HepG2 (cell line): ENCODE results near the gene CTNNBL1. TPM values are rescaled to one million over a fixed set of nuclear protein-coding genes. Genes with fewer than 3 reads are reported as not detected.

ENCODE experiments used
- ARNTL ChIP-seq: sonication (generic); formaldehyde crosslinking; IDR thresholded peaks from 2 replicates; pipeline ENCODE4 v1.4.0; 2020; ENCODE audit warnings: mild to moderate bottlenecking, missing genetic modification reagents
- ATF7-NPFF ChIP-seq: sonication (generic); formaldehyde crosslinking; IDR thresholded peaks from 2 replicates; pipeline ENCODE4 v1.8.1; 2023; ENCODE audit warnings: mild to moderate bottlenecking, low read depth, missing genetic modification reagents, moderate library complexity
- E2F5 ChIP-seq: sonication (generic); formaldehyde crosslinking; conservative IDR thresholded peaks from 2 replicates; pipeline ENCODE4 v1.4.0; 2020; ENCODE audit warnings: missing genetic modification reagents
- NCOA1 ChIP-seq: sonication (generic); formaldehyde crosslinking; IDR thresholded peaks from 2 replicates; pipeline ENCODE4 v1.9.0; 2021; ENCODE audit warnings: missing genetic modification reagents
- NR2F1 ChIP-seq, 2 experiments: fragments of 450-650 bp in 1 of 2; formaldehyde crosslinking in 1 of 2; IDR thresholded peaks; 2 replicates each; pipeline versions ENCODE4 v1.5.0 to v1.6.1; 2016 to 2020; ENCODE audit warnings: mild to moderate bottlenecking in 1 of 2, missing compliant biosample characterization in 1 of 2, missing genetic modification reagents in 1 of 2, moderate library complexity in 1 of 2
- PITX1 ChIP-seq: sonication (generic); formaldehyde crosslinking; IDR thresholded peaks from 2 replicates; pipeline ENCODE4 v1.5.1; 2020; ENCODE audit warnings: mild to moderate bottlenecking, missing genetic modification reagents
- RAD51 ChIP-seq: fragments of 450-650 bp; IDR thresholded peaks from 2 replicates; pipeline ENCODE4 v1.6.1; 2016; ENCODE audit warnings: borderline replicate concordance
- SIN3A ChIP-seq: IDR thresholded peaks from 2 replicates; pipeline ENCODE4 v1.6.1; 2011; ENCODE audit warnings: low read depth, mild to moderate bottlenecking, control low read depth, low read length, borderline replicate concordance
- SRSF4 ChIP-seq: fragments of 200-400 bp; formaldehyde crosslinking; IDR thresholded peaks from one replicate; pipeline ENCODE4 v1.6.1; 2018; ENCODE audit warnings: mild to moderate bottlenecking, low read depth, low read length, moderate library complexity; ENCODE audit not compliant: poor library complexity, severe bottlenecking
- STAG1 ChIP-seq: sonication (generic); formaldehyde crosslinking; IDR thresholded peaks from 2 replicates; pipeline ENCODE4 v1.4.0; 2020; ENCODE audit warnings: missing genetic modification reagents
- TBP ChIP-seq: sonication (generic); formaldehyde crosslinking; IDR thresholded peaks from 2 replicates; pipeline ENCODE4 v1.5.0; 2020; ENCODE audit warnings: missing genetic modification reagents
- THAP8 ChIP-seq: sonication (generic); formaldehyde crosslinking; IDR thresholded peaks from 2 replicates; pipeline ENCODE4 v1.5.1; 2020; ENCODE audit warnings: missing genetic modification reagents, mild to moderate bottlenecking, borderline replicate concordance
- ZNF160 ChIP-seq: sonication (generic); formaldehyde crosslinking; IDR thresholded peaks from 2 replicates; pipeline ENCODE4 v1.8.0; 2022; ENCODE audit warnings: mild to moderate bottlenecking, inconsistent platforms, missing genetic modification reagents
- ZNF331 ChIP-seq: sonication (generic); formaldehyde crosslinking; IDR thresholded peaks from 2 replicates; pipeline ENCODE4 v1.4.0; 2020; ENCODE audit warnings: missing genetic modification reagents
- ZNF510 ChIP-seq: sonication (generic); formaldehyde crosslinking; IDR thresholded peaks from 2 replicates; pipeline ENCODE4 v1.4.0; 2020; ENCODE audit warnings: low read depth, mild to moderate bottlenecking, missing genetic modification reagents
- ZNF619 ChIP-seq: sonication (generic); formaldehyde crosslinking; IDR thresholded peaks from 2 replicates; pipeline ENCODE4 v1.4.0; 2020; ENCODE audit warnings: mild to moderate bottlenecking, missing genetic modification reagents
- ZNF7 ChIP-seq: IDR thresholded peaks from 2 replicates; pipeline ENCODE4 v1.6.1; 2016; ENCODE audit warnings: missing biosample characterization, missing genetic modification reagents
- ZNF740 ChIP-seq: sonication (generic); formaldehyde crosslinking; IDR thresholded peaks from 2 replicates; pipeline ENCODE4 v1.4.0; 2020; ENCODE audit warnings: missing genetic modification reagents
- ZNF766 ChIP-seq: sonication (generic); formaldehyde crosslinking; IDR thresholded peaks from 2 replicates; pipeline ENCODE4 v1.5.0; 2020; ENCODE audit warnings: missing genetic modification reagents, borderline replicate concordance
- ZNF878 ChIP-seq: sonication (generic); formaldehyde crosslinking; IDR thresholded peaks from 2 replicates; pipeline ENCODE4 v1.8.1; 2023; ENCODE audit warnings: mild to moderate bottlenecking, missing genetic modification reagents, moderate library complexity
- polyA plus RNA-seq, 8 experiments: library from polyadenylated mRNA; depleted of rRNA in 3 of 8; stranded (reverse) in 7 of 8; unstranded in 1 of 8; fragments of >200 nt; fragmentation: Illumina TruSeq in 4 of 8; extraction: Trizol in 4 of 8; gene quantifications; 2 replicates each; pipeline versions ENCODE4 v1.2.1 to v1.2.3, GENCODE V29; 2011 to 2016; ENCODE audit warnings: low read depth in 4 of 8, missing spikeins in 1 of 8, mixed read lengths in 1 of 8; ENCODE audit not compliant: insufficient read depth in 1 of 8
- total RNA-seq, 5 experiments: library from RNA; depleted of rRNA; stranded (reverse); fragments of >200 nt; fragmentation: Illumina TruSeq; extraction: Trizol; gene quantifications; 2 replicates each; pipeline ENCODE4 v1.2.3, GENCODE V29; 2016; ENCODE audit warnings: low read depth in 1 of 5
- TF ChIP-seq, protein P1 (sequence below): IDR thresholded peaks from 2 replicates; pipeline ENCODE4 v1.6.1; 2012; ENCODE audit warnings: low read length, improper control_type of control experiment
- TF ChIP-seq, protein P2 (sequence below): sonication (generic); IDR thresholded peaks from 2 replicates; pipeline ENCODE4 v1.6.1; 2016; ENCODE audit warnings: low read depth, borderline replicate concordance
- TF ChIP-seq, protein P3 (sequence below): sonication (generic); formaldehyde crosslinking; IDR thresholded peaks from 2 replicates; pipeline ENCODE4 v1.8.0; 2022; ENCODE audit warnings: missing genetic modification reagents, low read depth, mild to moderate bottlenecking, borderline replicate concordance

CTNNBL1 gene
- total and polyA plus RNA-seq, 2 of the 13 experiments (the other 11 are each of a cell fraction or from before 2014, with no cell fraction given), result 49.3 to 94.6 TPM

- TF ChIP-seq, protein P1, sequence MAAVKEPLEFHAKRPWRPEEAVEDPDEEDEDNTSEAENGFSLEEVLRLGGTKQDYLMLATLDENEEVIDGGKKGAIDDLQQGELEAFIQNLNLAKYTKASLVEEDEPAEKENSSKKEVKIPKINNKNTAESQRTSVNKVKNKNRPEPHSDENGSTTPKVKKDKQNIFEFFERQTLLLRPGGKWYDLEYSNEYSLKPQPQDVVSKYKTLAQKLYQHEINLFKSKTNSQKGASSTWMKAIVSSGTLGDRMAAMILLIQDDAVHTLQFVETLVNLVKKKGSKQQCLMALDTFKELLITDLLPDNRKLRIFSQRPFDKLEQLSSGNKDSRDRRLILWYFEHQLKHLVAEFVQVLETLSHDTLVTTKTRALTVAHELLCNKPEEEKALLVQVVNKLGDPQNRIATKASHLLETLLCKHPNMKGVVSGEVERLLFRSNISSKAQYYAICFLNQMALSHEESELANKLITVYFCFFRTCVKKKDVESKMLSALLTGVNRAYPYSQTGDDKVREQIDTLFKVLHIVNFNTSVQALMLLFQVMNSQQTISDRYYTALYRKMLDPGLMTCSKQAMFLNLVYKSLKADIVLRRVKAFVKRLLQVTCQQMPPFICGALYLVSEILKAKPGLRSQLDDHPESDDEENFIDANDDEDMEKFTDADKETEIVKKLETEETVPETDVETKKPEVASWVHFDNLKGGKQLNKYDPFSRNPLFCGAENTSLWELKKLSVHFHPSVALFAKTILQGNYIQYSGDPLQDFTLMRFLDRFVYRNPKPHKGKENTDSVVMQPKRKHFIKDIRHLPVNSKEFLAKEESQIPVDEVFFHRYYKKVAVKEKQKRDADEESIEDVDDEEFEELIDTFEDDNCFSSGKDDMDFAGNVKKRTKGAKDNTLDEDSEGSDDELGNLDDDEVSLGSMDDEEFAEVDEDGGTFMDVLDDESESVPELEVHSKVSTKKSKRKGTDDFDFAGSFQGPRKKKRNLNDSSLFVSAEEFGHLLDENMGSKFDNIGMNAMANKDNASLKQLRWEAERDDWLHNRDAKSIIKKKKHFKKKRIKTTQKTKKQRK, result no peak
- TF ChIP-seq ATF7-NPFF (0 out of 2 replicates have a peak, but pooled peaks have one; percentile 23), ZNF160 (no peak), NCOA1 (no peak), ZNF331 (no peak), ZNF7 (CRISPR knock-in tag) (no peak), ZNF766 (CRISPR knock-in tag) (no peak), E2F5 (CRISPR knock-in tag) (no peak), ZNF510 (CRISPR knock-in tag) (no peak), PITX1 (CRISPR knock-in tag) (no peak), NR2F1 (CRISPR knock-in tag; IDR thresholded peaks at IDR 0.05) (no peak), RAD51 (no peak), ARNTL (CRISPR knock-in tag) (no peak), STAG1 (CRISPR knock-in tag) (no peak), ZNF740 (no peak), SRSF4 (no peak), ZNF878 (CRISPR knock-in tag) (no peak), SIN3A (no peak), THAP8 (CRISPR knock-in tag) (no peak), ZNF619 (CRISPR knock-in tag) (no peak), TBP (CRISPR knock-in tag) (no peak)
- TF ChIP-seq, protein P2, sequence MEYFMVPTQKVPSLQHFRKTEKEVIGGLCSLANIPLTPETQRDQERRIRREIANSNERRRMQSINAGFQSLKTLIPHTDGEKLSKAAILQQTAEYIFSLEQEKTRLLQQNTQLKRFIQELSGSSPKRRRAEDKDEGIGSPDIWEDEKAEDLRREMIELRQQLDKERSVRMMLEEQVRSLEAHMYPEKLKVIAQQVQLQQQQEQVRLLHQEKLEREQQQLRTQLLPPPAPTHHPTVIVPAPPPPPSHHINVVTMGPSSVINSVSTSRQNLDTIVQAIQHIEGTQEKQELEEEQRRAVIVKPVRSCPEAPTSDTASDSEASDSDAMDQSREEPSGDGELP, result no peak
- TF ChIP-seq, protein P3, sequence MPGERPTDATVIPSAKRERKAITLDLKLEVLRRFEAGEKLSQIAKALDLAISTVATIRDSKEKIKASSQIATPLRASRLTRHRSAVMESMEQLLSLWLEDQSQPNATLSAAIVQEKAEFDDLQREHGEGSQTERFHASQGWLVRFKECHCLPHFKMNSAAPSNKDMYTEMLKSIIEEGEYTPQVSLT (CRISPR knock-in tag), result no peak
These were observed 187.9 kb downstream of the CTNNBL1 start (continued) for GRCh38 chr20:37881601-37882343.
